Neuron (in vitro differentiated cells): ENCODE measurements around the gene NAA15.
A peak's percentile ranks its signal among the peaks of the same experiment; 100 is the strongest.

Source experiments
- H2AFZ ChIP-seq: one replicate; pipeline ENCODE4 v1.6.1; 2013; ENCODE audit warnings: low read depth, mild to moderate bottlenecking, inconsistent platforms, low read length, moderate library complexity
- H3K27me3 ChIP-seq: one replicate; pipeline ENCODE4 v1.6.1; 2013; ENCODE audit warnings: low read length; ENCODE audit not compliant: insufficient read depth
- H3K36me3 ChIP-seq: one replicate; pipeline ENCODE4 v1.6.1; 2013; ENCODE audit warnings: low read length; ENCODE audit not compliant: insufficient read depth
- H3K4me1 ChIP-seq: one replicate; pipeline ENCODE4 v1.6.1; 2013; ENCODE audit warnings: low read length; ENCODE audit not compliant: insufficient read depth
- H3K4me3 ChIP-seq: 2 replicates; pipeline ENCODE4 v1.5.1; 2013; ENCODE audit warnings: mild to moderate bottlenecking, low read length, moderate library complexity
- H3K9me3 ChIP-seq: one replicate; pipeline ENCODE4 v1.6.1; 2013; ENCODE audit warnings: low read length

NAA15 gene

DNA sequence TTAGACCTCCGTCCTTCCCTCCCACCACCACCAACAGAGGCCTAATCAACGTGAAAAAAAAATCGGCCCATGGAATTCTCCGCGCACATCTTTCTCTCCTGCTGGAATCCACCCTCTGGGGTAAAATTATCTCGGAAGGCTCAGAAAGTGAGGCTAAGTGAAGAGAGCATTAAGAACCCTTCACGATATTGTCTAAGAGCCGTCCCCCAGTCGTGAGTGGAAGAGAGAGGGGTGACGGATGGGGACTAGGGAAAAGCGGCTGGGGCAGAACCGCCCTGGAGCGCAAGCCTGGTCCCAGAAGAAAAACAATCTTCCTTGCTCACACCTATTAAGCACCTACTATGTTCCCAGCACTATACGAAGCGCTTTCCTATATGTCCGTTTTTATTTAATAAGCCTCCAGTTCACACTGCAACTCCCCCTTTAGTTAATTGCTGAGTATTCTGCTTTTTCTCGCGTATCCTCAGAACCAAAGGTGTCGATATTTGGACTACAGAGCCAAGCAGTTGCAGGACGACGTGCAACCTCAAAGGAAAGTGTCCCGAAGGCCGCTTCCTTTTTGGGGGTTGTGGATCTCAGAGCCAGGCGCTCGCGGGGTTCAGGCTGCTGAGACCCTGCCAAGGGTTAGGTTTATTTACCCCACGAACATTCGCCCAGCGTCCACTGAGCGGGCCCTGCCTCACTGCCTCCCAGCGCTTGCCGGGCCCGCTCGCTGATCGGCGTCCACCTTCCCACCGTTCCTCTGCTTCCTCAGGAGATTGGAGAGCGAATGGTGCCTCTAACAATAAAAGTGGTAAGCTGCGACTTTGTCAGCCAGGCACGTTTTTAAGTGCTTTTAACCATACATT, 22.2 kb upstream of the NAA15 start:
- H3K9me3 ChIP-seq: peaks cover 5% of the 10 kb centered on the region
- peak overlapping the region; percentile 42 for H3K4me3 ChIP-seq
- H3K36me3 ChIP-seq: no peaks in the 10 kb centered on the region
- H2AFZ ChIP-seq: peak overlapping the region; percentile 70
- H3K4me1 ChIP-seq: peaks cover 3% of the 10 kb centered on the region
- H3K27me3 ChIP-seq: peaks cover 13% of the 10 kb centered on the region

DNA sequence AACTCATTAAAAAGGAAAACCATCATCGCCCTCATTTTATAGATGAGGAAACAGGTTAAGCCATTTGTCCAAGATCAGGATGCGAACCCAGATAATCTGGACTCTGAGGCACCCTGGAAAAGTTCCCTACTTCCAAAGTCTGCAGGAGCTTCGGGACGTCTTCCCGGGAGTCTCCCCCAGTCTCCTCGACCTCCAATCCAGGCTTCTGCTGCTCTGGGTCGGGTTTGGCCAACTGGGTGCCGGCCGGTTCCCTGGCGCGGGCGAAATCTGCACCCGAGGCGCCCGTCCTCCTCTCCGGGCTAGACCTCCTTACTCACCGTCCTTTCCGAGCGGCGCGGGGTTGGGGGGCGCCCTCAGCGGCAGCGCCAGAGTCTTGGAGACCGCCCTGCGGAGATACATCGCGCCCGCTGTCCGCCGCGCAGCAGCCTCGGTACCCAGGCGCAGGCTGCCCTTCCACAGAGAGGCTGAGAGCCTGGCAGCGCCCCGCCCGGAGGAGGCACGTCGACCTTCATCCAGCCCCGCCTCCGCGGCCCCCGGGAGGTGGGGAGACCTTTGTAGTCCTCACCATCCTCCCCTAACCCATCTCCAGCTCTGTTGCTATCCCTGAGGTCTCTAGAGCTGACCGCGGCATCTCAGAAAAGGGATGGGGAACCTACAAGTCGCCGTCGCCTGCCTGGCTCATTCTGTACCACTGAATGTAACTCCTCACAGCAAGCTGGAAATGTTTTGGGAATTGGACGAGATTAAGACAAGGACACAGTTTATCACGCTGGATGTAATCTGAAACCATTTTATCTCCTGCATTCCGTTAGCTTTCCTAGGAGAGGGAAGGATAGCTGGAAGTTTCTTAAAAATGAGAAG, 21.3 kb upstream of the NAA15 start, which contains the start of gene MGARP:
Gene MGARP, minus strand, starts transcription at position 466 of the 861 bp plus-strand sequence. Its CDS starts 67 bp downstream, at position 399.
- H2AFZ ChIP-seq: peak within 1 kb of the TSS; percentile 70
- peaks cover 5% of the 10 kb centered on the region for H3K9me3 ChIP-seq
- peak within 1 kb of the TSS; percentile 42 for H3K4me3 ChIP-seq
- H3K27me3 ChIP-seq: peaks cover 13% of the 10 kb centered on the region
- no peaks in the 10 kb centered on the region for H3K36me3 ChIP-seq
- peaks cover 3% of the 10 kb centered on the region for H3K4me1 ChIP-seq

DNA sequence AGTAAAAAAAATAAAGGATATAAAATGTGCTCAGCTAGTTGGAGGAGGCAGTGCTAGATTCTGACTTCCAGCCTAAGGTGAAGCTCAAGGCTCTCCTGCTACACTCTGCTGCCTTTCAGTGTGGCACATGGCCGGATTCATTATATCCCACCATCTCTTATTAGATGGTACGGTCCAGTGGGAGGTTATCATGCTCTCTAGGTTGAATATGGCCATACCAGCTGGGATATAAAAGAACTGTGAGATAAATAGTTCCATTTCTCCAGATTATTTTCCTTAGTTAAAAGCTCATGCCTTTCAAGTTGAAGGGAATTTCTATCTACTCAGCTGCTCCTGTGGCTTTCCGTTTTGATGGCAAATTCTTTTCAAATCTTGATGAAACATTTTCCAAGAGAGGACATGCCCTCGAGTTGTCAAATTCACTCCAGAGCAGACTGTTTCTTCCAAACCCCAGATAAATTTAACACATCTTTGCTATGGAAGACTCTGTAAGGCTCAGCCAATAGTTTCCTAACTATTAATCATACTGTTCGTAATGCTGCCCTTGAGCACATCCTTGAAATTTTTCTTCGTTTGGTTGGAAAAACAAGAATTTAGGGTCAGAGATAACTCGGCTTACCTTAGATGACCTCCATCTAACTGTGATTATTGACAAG, 19.1 kb upstream of the NAA15 start:
- Histone ChIP-seq H3K4me3 (no peak overlapping the region), H3K36me3 (no peaks in the 10 kb centered on the region), H3K4me1 (peaks cover 3% of the 10 kb centered on the region), H2AFZ (no peak overlapping the region), H3K9me3 (peaks cover 5% of the 10 kb centered on the region), H3K27me3 (peaks cover 13% of the 10 kb centered on the region)

DNA sequence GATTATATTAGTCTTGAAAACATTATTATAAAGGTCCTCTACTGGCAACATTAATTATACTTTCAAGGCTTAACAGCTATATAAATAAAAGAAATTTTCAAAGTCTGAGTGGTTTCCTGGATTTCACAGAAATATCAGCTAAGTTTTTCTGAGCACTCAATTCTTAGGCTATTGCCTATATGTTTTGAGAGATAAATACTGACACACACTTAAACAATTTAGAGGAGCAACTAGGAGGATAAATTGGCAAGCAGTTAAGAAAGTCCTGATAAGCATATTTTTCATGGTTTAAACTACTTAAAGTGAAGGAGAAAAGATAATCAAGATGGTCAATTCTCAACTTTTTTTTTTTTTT, 18.6 kb upstream of the NAA15 start:
- no peak overlapping the region for H2AFZ ChIP-seq
- H3K9me3 ChIP-seq: peaks cover 5% of the 10 kb centered on the region
- no peaks in the 10 kb centered on the region for H3K36me3 ChIP-seq
- peaks cover 13% of the 10 kb centered on the region for H3K27me3 ChIP-seq
- H3K4me3 ChIP-seq: no peak overlapping the region
- peaks cover 3% of the 10 kb centered on the region for H3K4me1 ChIP-seq

DNA sequence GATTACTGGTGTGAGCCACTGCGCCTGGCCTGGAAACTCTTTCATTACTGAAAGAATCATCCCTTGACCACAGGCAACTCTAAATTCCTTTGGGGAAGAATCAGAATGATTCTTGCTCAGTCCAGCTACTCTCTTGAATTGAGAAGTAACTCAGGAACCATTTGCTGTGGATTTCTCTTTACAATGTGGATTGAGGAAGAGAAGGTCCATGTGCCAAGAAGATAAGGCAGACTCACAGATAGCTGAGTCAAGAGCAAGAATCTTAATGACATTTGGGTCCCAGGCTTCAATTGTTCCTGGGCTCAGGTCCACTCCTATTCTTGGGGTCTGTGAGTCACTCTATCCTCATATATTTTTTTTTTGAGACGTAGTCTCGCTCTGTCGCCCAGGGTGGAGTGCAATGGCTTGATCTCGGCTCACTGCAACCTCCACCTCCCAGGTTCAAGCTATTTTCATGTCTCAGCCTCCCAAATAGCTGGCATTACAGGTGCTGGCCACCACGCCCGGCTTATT, 15.1 kb upstream of the NAA15 start:
- Histone ChIP-seq H3K36me3 (peaks cover 6% of the 10 kb centered on the region), H3K4me3 (no peak overlapping the region), H3K27me3 (no peaks in the 10 kb centered on the region), H3K4me1 (no peaks in the 10 kb centered on the region), H3K9me3 (no peaks in the 10 kb centered on the region), H2AFZ (no peak overlapping the region)

DNA sequence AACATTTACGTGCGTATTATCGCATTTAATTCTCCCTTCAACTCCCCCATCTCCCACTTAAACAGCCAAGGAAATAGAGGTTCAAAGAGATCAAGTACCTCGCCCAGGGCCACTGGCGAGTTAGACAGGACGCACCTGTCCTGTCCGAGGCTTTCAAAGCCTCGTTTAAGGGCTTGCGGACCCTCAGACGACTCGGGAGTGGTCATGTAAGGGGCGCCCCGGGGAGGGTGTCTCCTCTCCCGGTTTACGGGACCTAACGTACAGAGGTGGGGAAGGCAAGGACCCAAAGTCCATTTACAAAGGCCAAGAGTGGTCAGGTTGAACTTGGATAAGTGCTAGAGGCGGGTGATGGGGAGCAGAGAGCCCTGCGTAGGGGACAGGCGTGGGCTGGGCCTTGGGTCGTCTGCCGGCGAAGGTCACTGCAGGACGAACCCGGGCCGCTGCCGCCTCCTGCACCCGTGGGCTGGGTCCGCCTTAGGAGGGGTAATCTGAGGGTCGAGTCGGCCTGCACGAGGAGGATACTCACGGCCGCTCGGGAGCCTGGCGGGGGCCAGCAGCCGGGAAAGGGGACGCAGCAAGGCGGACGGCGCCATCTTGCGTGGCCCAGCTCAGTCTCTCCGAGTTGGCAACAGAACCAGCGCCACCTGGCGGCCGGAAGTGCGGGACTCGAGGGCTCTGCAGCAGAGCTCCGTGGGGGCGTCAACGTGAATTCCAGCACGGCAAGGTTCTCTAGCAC, 5.9 kb upstream of the NAA15 start:
- Histone ChIP-seq H3K36me3 (peaks cover 27% of the 10 kb centered on the region), H3K4me1 (peaks cover 19% of the 10 kb centered on the region), H3K9me3 (no peaks in the 10 kb centered on the region), H3K4me3 (peak overlapping the region; percentile 83), H3K27me3 (no peaks in the 10 kb centered on the region), H2AFZ (peak overlapping the region; percentile 83)

DNA sequence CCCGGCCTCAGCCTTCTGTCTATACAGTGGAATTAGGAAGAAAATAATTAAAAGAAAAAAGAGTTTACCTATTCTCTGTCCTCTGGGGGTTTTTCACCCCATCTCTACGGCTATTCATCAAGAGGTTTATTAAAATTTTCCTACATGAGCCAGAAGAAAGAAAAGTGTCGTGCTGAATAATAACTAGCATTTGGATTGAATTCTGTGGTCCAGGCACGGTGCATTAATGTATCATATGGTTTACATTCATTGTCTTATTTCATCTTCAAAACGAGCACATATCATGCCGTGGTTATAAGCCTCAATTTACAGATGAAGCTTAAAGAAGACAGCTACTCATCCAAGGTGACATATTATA, 5.4 kb upstream of the NAA15 start:
- H3K9me3 ChIP-seq: no peaks in the 10 kb centered on the region
- no peaks in the 10 kb centered on the region for H3K27me3 ChIP-seq
- H3K36me3 ChIP-seq: peaks cover 24% of the 10 kb centered on the region
- H2AFZ ChIP-seq: peak overlapping the region; percentile 83
- H3K4me3 ChIP-seq: peak overlapping the region; percentile 83
- H3K4me1 ChIP-seq: peaks cover 20% of the 10 kb centered on the region

DNA sequence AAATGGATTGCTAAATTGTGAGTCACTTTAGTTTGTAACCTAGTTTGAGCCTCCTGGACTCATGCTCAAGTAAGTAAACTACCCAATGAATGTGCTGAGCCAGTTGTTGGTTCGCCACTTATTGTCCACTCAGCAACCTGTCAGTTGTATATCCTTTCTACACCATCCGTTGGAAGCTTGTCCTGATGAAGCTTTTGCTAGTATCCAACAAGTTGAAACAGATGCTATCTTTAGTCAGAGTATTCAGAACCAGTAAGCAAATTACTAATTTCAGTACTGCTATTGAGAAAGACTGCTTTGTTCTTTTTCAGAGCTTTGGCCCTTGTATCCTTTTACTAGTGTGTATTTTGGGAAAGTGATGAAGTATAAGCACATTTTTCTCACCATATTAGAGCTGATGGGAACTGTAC, 4.3 kb upstream of the NAA15 start:
- Histone ChIP-seq H2AFZ (no peak overlapping the region), H3K9me3 (no peaks in the 10 kb centered on the region), H3K4me1 (peaks cover 20% of the 10 kb centered on the region), H3K4me3 (no peak overlapping the region), H3K27me3 (no peaks in the 10 kb centered on the region), H3K36me3 (peaks cover 19% of the 10 kb centered on the region)

DNA sequence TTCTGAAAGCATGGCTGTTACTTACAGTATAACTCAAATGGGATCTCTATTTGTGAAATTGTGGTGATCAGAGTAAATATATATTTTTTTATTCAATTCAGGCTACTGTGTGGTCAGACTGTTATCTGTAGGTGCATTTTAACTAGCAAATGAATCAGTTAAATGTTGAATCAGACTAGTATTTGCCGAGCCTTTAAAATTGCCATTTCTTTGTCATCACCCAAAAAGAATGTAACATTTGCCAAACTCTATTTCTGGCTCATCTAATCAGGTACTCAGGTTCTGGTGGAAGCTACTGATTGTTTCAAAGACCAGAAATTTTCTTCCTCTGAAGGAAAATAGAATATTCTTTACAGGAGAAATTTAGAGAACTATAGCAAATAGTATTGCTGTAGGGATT, 1.8 kb upstream of the NAA15 start:
- Histone ChIP-seq H3K9me3 (peaks cover 2% of the 10 kb centered on the region), H3K36me3 (peaks cover under 1% of the 10 kb centered on the region), H3K4me1 (peaks cover 32% of the 10 kb centered on the region), H3K27me3 (no peaks in the 10 kb centered on the region), H3K4me3 (peak overlapping the region; percentile 70), H2AFZ (no peak overlapping the region)

DNA sequence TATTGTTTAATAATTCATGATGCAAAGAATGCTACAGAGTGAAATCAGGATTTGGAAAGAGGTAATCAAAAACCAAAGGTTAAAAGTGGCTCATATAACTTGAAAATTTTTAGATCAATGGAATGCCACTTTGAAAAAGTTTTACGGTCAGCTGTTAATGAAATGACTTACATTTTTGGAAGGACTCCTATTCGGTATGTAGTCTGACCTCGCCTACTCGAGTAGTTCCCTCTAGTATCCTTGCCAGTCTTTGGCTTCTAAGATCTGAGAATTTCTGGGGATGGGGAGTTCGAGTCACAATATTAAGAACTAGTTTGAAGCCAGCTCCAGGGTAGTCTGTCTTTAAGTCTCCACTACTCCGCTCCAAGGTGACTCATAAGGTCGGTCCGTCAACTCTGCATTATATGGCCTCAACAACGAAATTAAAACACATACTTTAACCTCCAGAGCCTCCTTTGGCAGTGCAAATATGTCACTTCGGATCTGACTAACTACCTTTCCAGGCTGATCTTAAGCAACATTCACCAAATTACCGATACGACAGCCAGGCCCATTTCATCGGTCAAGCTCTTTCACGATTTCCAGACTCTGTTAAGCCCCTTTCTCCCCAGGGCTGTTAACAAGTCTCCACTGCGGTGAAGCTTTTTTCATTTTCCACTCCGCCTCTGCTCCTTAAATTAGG, 733 bp upstream of the NAA15 start:
- peaks cover 27% of the 10 kb centered on the region for H3K4me1 ChIP-seq
- H3K27me3 ChIP-seq: no peaks in the 10 kb centered on the region
- peaks cover 11% of the 10 kb centered on the region for H3K9me3 ChIP-seq
- peak overlapping the region; percentile 81 for H2AFZ ChIP-seq
- H3K36me3 ChIP-seq: peaks cover 11% of the 10 kb centered on the region
- peak overlapping the region; percentile 70 for H3K4me3 ChIP-seq

DNA sequence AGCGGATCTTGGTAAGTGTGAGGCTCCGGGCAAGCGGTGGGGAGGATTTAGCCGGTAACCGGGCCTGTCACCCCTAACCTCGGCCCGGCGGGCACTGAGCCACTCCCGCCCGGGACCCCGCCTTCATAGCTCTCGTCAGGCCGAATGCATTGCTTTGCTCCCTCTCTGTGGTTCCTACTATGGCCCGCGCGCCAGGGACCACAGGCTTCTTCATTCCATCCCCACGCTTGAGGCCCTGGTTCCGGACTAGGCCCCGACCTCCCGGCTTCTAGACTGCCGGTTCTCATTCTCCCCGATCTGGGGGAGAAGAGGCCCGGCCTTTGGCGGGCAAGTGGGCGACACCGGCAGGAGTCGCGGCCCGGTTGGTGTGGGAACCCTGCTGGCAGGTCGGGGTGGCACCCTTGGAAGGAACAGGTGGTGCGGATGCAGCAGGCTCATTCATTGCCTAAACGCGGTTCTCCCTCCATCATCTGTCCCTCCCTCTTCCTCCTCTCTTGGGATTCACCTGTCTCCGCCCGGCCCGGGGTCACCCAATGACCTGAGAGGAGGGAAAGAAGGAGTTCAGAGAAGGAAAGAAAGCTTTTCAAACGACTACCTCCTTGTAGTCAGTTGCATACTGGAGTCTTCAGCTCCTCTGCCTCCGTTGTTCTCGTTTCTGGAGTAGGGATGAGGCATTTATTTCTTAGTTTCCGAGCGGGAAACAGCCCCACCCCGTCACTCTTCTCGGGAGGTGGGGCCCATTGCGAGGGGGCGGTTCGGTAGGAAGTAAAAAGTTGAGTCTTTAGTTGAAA, 711 bp downstream of the NAA15 start, which contains the start of gene NDUFC1:
Gene NDUFC1, minus strand, starts transcription at position 657 of the 791 bp plus-strand sequence. CDS start 6,679 bp downstream, outside the sequence.
- H3K4me3 ChIP-seq: peak within 1 kb of the TSS; percentile 70
- H3K27me3 ChIP-seq: no peaks in the 10 kb centered on the region
- peaks cover 20% of the 10 kb centered on the region for H3K36me3 ChIP-seq
- H3K4me1 ChIP-seq: peaks cover 22% of the 10 kb centered on the region
- peaks cover 13% of the 10 kb centered on the region for H3K9me3 ChIP-seq
- H2AFZ ChIP-seq: peak within 1 kb of the TSS; percentile 81
